ENCODE data around the gene ASTN2. TPM values are rescaled to one million over a fixed set of nuclear protein-coding genes. Genes with fewer than 3 reads are reported as not detected.
A peak's percentile ranks its signal among the peaks of the same experiment; 100 is the strongest.

The ASTN2 gene
- total and polyA plus RNA-seq, 9 of the 15 experiments (the other 6 are each of a cell fraction or from before 2014, with no cell fraction given): 0.56 to 3.5 (median 1.9) TPM

DNA sequence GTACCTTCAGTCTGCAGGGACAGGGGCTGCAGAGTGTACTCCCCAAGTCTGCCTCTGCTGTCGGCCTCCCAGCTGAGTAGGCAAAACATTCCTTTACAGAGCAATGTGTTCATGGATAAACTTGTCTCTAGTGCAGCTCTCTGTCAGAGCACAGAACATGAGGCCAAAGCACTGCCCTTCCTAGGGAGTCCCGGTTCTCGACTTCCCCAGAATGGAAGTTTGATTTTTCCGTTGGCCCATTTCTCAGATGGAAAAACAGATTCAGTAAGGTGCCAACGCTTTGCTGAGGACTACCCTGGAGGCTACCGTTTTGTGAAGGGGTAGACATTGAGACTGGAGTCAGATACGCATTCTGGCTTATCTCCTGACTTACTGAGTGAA, 728.2 kb downstream of the ASTN2 start (continued):
- TF ChIP-seq, protein P1, sequence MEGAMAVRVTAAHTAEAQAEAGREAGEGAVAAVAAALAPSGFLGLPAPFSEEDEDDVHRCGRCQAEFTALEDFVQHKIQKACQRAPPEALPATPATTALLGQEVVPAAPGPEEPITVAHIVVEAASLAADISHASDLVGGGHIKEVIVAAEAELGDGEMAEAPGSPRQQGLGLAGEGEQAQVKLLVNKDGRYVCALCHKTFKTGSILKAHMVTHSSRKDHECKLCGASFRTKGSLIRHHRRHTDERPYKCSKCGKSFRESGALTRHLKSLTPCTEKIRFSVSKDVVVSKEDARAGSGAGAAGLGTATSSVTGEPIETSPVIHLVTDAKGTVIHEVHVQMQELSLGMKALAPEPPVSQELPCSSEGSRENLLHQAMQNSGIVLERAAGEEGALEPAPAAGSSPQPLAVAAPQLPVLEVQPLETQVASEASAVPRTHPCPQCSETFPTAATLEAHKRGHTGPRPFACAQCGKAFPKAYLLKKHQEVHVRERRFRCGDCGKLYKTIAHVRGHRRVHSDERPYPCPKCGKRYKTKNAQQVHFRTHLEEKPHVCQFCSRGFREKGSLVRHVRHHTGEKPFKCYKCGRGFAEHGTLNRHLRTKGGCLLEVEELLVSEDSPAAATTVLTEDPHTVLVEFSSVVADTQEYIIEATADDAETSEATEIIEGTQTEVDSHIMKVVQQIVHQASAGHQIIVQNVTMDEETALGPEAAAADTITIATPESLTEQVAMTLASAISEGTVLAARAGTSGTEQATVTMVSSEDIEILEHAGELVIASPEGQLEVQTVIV (CRISPR knock-in tag; IDR thresholded peaks at IDR 0.05; ENCODE audit: borderline replicate concordance): no peak
- TF ChIP-seq ATF7 (IDR thresholded peaks at IDR 0.05) (no peak), ZNF76 (CRISPR knock-in tag; IDR thresholded peaks at IDR 0.05; ENCODE audit: borderline replicate concordance) (no peak), DACH1 (IDR thresholded peaks at IDR 0.05; ENCODE audit: partially characterized antibody) (no peak), XRCC4 (IDR thresholded peaks at IDR 0.05; ENCODE audit: extremely low read depth, insufficient read depth, insufficient read length) (no peak), SREBF1 (IDR thresholded peaks at IDR 0.05; ENCODE audit: borderline replicate concordance, low read depth, low read length) (no peak), ESRRA (IDR thresholded peaks at IDR 0.05; ENCODE audit: borderline replicate concordance, low read depth) (no peak), ZNF311 (CRISPR knock-in tag; IDR thresholded peaks at IDR 0.05) (no peak), SLC30A9 (CRISPR knock-in tag; IDR thresholded peaks at IDR 0.05) (no peak), TEAD2 (tag; IDR thresholded peaks at IDR 0.05) (no peak), ZNF780A (CRISPR knock-in tag; IDR thresholded peaks at IDR 0.05) (no peak), NR4A1 (CRISPR knock-in tag; IDR thresholded peaks at IDR 0.05) (no peak), NR4A1 (tag; IDR thresholded peaks at IDR 0.05) (no peak), ZKSCAN8 (CRISPR knock-in tag; IDR thresholded peaks at IDR 0.05) (no peak), ZNF3 (CRISPR knock-in tag; IDR thresholded peaks at IDR 0.05) (no peak), BCOR (IDR thresholded peaks at IDR 0.05) (peak; percentile 86; the same call in 1 of the 2 replicates), ZNF707 (CRISPR knock-in tag; conservative IDR thresholded peaks at IDR 0.05) (no peak), PTBP1 (IDR thresholded peaks at IDR 0.05; ENCODE audit: low read depth, low read length) (no peak), BRD4 (IDR thresholded peaks at IDR 0.05) (no peak)
- TF ChIP-seq, protein P2, sequence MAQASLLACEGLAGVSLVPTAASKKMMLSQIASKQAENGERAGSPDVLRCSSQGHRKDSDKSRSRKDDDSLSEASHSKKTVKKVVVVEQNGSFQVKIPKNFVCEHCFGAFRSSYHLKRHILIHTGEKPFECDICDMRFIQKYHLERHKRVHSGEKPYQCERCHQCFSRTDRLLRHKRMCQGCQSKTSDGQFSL (CRISPR knock-in tag; IDR thresholded peaks at IDR 0.05): no peak
- TF ChIP-seq, protein P2 (tag; IDR thresholded peaks at IDR 0.05): no peak
- TF ChIP-seq, protein P3, sequence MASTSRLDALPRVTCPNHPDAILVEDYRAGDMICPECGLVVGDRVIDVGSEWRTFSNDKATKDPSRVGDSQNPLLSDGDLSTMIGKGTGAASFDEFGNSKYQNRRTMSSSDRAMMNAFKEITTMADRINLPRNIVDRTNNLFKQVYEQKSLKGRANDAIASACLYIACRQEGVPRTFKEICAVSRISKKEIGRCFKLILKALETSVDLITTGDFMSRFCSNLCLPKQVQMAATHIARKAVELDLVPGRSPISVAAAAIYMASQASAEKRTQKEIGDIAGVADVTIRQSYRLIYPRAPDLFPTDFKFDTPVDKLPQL (IDR thresholded peaks at IDR 0.05; ENCODE audit: extremely low read depth, insufficient read length): no peak
- TF ChIP-seq, protein P4, sequence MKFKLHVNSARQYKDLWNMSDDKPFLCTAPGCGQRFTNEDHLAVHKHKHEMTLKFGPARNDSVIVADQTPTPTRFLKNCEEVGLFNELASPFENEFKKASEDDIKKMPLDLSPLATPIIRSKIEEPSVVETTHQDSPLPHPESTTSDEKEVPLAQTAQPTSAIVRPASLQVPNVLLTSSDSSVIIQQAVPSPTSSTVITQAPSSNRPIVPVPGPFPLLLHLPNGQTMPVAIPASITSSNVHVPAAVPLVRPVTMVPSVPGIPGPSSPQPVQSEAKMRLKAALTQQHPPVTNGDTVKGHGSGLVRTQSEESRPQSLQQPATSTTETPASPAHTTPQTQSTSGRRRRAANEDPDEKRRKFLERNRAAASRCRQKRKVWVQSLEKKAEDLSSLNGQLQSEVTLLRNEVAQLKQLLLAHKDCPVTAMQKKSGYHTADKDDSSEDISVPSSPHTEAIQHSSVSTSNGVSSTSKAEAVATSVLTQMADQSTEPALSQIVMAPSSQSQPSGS (CRISPR knock-in tag; IDR thresholded peaks at IDR 0.05): no peak
- TF ChIP-seq, protein P5, sequence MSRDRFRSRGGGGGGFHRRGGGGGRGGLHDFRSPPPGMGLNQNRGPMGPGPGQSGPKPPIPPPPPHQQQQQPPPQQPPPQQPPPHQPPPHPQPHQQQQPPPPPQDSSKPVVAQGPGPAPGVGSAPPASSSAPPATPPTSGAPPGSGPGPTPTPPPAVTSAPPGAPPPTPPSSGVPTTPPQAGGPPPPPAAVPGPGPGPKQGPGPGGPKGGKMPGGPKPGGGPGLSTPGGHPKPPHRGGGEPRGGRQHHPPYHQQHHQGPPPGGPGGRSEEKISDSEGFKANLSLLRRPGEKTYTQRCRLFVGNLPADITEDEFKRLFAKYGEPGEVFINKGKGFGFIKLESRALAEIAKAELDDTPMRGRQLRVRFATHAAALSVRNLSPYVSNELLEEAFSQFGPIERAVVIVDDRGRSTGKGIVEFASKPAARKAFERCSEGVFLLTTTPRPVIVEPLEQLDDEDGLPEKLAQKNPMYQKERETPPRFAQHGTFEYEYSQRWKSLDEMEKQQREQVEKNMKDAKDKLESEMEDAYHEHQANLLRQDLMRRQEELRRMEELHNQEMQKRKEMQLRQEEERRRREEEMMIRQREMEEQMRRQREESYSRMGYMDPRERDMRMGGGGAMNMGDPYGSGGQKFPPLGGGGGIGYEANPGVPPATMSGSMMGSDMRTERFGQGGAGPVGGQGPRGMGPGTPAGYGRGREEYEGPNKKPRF (IDR thresholded peaks at IDR 0.05; ENCODE audit: low read depth, low read length): no peak

Measured in K562 (cell line).